Activated CD8-positive, alpha-beta T cell treated with anti-CD3 and anti-CD28 coated beads, Interleukin-2, amount 10 ng/mL, durations not matched to agents 7 days and 5 days (primary cell): Measurements from ENCODE around the gene MTRF1. TPM values are rescaled to one million over a fixed set of nuclear protein-coding genes. Genes with fewer than 3 reads are reported as not detected.
"Not testable (repeated sequence)": the region's sequence is repeated elsewhere in the genome, so short reads cannot be mapped to it uniquely, and the experiment has no call there.

Source experiments
- ATAC-seq: fragments of 150-1000 bp; cut with Tn5 transposase; one replicate; pipeline ENCODE4 v1.10.0; 2021; ENCODE audit warnings: moderate library complexity
- CTCF ChIA-PET: fragments of 350-600 bp; sonication (Branson Sonifier 250); formaldehyde crosslinking; loops from one replicate; lab custom pipeline; 2021; ENCODE audit warnings: antibody characterized with exemption; lab: Charles Lee
- POLR2A ChIA-PET: fragments of 350-600 bp; sonication (Branson Sonifier 250); formaldehyde crosslinking; loops from one replicate; lab custom pipeline; 2021; ENCODE audit warnings: antibody characterized with exemption; lab: Charles Lee
- DNase-seq: peaks from one replicate; pipeline ENCODE4 v3.0.0-alpha.2; 2020
- H3K27ac Mint-ChIP-seq: one replicate; pipeline ENCODE4 v1.8.0; 2021; ENCODE audit warnings: mild to moderate bottlenecking, mixed read lengths
- H3K27me3 Mint-ChIP-seq: one replicate; pipeline ENCODE4 v1.8.0; 2021; ENCODE audit warnings: low read depth, mixed read lengths
- H3K36me3 Mint-ChIP-seq: one replicate; pipeline ENCODE4 v1.8.0; 2021; ENCODE audit warnings: low read depth, mixed read lengths
- H3K4me1 Mint-ChIP-seq: one replicate; pipeline ENCODE4 v1.8.0; 2021; ENCODE audit warnings: low read depth, mixed read lengths
- H3K4me3 Mint-ChIP-seq: one replicate; pipeline ENCODE4 v1.8.0; 2021; ENCODE audit warnings: mild to moderate bottlenecking, mixed read lengths
- H3K9me3 Mint-ChIP-seq: one replicate; pipeline ENCODE4 v1.8.0; 2022; ENCODE audit warnings: mixed read lengths; ENCODE audit not compliant: insufficient read depth
- total RNA-seq, 2 experiments: library from RNA; stranded (reverse); gene quantifications; one replicate each; pipeline ENCODE4 v1.2.3, GENCODE V29; 2021

The MTRF1 gene
- total RNA-seq, 2 experiments from 2014 or later = 18.2 to 22.0 TPM

DNA sequence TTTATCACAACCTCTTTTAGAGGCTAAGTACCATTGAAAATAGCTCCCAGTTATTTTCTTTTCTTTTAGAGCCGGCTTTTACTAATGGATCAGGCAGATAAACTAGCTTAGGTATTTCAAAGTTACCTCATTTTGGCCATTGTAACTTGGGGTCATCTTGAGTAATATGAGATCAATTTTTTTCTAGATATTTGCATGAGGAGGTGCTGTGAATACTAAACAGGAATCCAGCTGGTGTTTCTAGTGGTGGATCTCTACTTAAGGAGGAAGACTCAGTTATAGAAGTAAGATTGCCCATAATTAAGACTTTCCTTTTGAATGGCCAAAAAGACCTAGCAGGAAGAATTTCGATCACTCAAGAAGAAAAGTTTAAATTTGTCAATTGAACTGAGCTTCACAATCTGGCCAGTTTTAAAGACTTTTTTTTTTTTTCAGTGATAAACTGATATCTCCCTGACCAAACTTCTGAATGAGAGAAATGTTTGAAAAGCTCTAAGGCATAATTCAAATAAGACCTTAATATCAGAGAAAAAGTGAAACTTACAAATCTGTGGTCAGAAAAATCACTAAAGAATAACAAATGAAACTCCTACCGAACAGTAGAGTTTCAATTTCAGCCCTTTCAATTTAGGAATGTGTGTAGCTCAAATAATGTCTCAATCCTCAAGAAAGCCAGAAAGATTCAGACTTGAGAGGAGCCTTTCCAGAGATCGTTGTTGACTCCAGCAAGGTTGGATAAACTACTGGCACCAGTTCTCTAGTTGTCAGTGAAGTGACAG, 36.1 kb upstream of the MTRF1 start:
- no peak overlapping the region for H3K27ac Mint-ChIP-seq
- ATAC-seq (no peak), DNase-seq (no peak)
- ChIA-PET POLR2A (no interaction called here), CTCF (interaction anchor here (1.4 to 1.7 kb wide), 2 partner anchors 53 to 77 kb away, joined by 3 to 4 read pairs; no protein-coding TSS in a partner anchor)
- peaks cover 3% of the 10 kb centered on the region for H3K27me3 Mint-ChIP-seq
- no peaks in the 10 kb centered on the region for H3K9me3 Mint-ChIP-seq
- H3K36me3 Mint-ChIP-seq = peaks cover 3% of the 10 kb centered on the region
- H3K4me3 Mint-ChIP-seq = no peak overlapping the region
- H3K4me1 Mint-ChIP-seq = peaks cover 7% of the 10 kb centered on the region

DNA sequence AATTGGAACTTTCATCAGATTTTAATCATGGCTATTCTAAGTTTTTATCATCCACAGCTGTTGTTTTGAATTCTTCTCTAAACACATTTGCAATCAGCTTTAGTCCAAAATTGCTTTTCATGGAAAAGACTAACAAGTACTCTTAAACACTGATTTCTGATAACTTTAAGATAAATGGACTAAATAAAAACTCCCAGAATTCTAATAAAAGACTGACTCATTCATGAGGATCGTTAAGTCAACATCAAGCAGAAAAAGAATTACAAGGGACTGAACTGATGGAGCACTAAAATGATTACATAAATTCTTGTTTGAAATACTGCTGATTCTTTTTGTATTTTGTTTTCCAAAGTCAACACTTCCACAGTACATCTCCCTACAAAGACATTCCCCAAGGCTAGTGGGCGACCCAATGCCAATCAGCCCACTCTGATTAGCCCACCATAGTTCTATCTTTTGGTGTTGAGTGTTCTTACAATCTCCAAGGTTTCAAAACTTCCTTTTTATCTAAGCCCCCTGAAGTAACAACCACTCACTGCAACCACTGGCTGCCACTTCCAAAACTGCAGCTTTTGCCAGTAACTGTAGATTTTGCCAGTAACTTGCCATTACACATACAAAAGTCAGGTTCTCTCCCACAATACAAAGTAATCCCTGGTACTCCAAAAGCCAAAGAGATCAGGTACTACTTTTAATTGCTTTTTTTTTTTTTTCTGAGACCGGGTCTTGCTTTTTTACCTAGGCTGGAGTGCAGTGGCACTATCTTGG, 33.7 kb upstream of the MTRF1 start:
- Mint-ChIP-seq H3K4me3 (no peak overlapping the region), H3K9me3 (no peaks in the 10 kb centered on the region), H3K27ac (no peak overlapping the region), H3K27me3 (peaks cover 3% of the 10 kb centered on the region), H3K4me1 (peaks cover 7% of the 10 kb centered on the region), H3K36me3 (peaks cover 3% of the 10 kb centered on the region)
- ChIA-PET POLR2A (no interaction called here), CTCF (interaction anchor here (1.0 kb wide), 1 partner anchor 35 kb away, joined by 3 read pairs; no protein-coding TSS in a partner anchor)
- ATAC-seq = no peak
- DNase-seq = peak; percentile 7

DNA sequence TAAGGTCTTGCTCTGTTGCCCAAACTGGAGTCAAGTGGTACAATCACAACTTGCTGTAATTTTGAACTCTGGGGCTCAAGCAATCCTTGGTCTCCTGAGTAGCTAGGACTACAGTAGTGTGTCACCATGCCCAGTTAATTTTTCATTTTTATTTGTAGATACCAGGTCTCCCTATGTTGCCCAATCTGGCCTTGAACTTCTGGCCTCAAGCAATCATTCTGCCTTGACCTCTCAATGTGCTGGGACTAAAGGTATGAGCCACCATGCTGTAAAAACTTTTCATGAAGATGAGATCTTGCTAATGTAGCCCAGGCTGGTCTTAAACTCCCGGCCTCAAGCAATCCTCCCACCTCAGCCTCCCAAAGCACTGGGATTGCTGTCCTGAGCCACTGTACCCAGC, 32.6 kb upstream of the MTRF1 start:
- ChIA-PET CTCF (no interaction called here), POLR2A (no interaction called here)
- peaks cover 3% of the 10 kb centered on the region for H3K36me3 Mint-ChIP-seq
- peaks cover 7% of the 10 kb centered on the region for H3K4me1 Mint-ChIP-seq
- peaks cover 5% of the 10 kb centered on the region for H3K9me3 Mint-ChIP-seq
- H3K4me3 Mint-ChIP-seq = no peak overlapping the region
- ATAC-seq = no peak
- no peak for DNase-seq
- H3K27ac Mint-ChIP-seq = no peak overlapping the region
- peaks cover 3% of the 10 kb centered on the region for H3K27me3 Mint-ChIP-seq

DNA sequence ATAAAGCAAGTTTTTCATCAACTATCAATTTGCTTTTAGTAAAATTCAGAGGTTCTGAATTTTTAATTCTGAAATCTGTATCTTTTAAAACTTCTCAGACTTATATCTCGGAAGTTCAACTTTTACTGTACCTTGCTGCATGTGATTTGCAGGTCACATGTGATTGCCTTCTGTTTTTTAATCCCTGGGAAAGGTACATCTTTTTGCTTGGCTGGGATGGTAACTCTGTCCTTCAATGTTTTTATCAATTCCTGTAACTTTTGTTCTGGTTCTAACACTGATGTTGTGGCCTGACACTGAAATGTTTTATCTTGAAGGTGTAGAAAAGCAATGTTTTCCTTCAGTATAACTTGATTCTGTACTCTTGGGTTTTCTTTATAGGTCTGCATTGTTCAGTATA, 31.5 kb upstream of the MTRF1 start:
- Mint-ChIP-seq H3K36me3 (peaks cover 3% of the 10 kb centered on the region), H3K27ac (no peak overlapping the region), H3K27me3 (peaks cover 3% of the 10 kb centered on the region), H3K9me3 (peaks cover 5% of the 10 kb centered on the region), H3K4me3 (no peak overlapping the region), H3K4me1 (peaks cover 6% of the 10 kb centered on the region)
- CTCF ChIA-PET = interaction anchor here (1.1 kb wide), 1 partner anchor 10 kb away, joined by 3 read pairs; no protein-coding TSS in a partner anchor
- no peak for DNase-seq
- POLR2A ChIA-PET = no interaction called here
- no peak for ATAC-seq

DNA sequence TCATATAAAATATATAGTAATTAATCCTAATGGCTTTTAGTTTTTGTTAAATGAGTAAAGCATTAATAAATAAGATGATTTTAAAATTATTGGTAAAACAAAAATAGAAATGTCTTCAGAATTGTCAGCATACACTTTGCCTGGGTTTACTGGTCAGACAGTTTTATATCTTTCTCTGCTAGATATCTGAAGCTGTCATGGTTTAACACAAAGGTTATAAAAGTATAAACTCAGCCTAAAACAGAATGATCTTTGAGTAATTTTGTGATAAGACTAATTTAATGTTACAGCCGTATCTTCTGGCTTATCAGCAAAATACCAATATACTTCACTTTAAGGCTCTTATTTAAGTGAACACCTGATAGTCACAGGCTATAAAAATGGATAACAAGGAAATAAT, 29.9 kb upstream of the MTRF1 start:
- CTCF ChIA-PET = no interaction called here
- Mint-ChIP-seq H3K27me3 (peaks cover 3% of the 10 kb centered on the region), H3K4me3 (no peak overlapping the region), H3K27ac (no peak overlapping the region), H3K36me3 (peaks cover 3% of the 10 kb centered on the region), H3K4me1 (no peaks in the 10 kb centered on the region), H3K9me3 (peaks cover 5% of the 10 kb centered on the region)
- DNase-seq (no peak), ATAC-seq (no peak)
- POLR2A ChIA-PET = no interaction called here

DNA sequence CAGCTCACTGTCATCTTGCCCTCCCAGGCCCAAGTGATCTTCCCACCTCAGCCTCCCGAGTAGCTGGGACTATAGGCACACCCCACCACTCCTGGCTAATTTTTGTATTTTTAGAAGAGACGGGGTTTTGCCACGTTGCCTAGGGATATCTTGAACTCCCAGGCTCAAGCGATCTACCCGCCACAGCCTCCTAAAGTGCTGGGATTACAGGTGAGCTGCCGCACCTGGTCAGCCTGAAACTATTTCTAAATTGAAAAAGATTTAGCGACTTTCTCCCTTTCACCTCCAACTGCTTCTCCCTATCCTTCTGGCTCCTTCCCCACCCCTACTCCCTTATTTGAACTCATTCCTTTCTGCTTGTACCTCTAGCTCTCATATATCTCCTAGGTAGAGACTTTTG, 27.9 kb upstream of the MTRF1 start:
- H3K27ac Mint-ChIP-seq = no peak overlapping the region
- H3K4me1 Mint-ChIP-seq = peaks cover 10% of the 10 kb centered on the region
- H3K36me3 Mint-ChIP-seq = peaks cover 3% of the 10 kb centered on the region
- ATAC-seq (no peak), DNase-seq (no peak)
- H3K27me3 Mint-ChIP-seq = peaks cover 3% of the 10 kb centered on the region
- ChIA-PET CTCF (no interaction called here), POLR2A (interaction anchor here (0.6 kb wide), 1 partner anchor 68 kb away, joined by 3 read pairs; no protein-coding TSS in a partner anchor)
- no peak overlapping the region for H3K4me3 Mint-ChIP-seq
- H3K9me3 Mint-ChIP-seq = peaks cover 9% of the 10 kb centered on the region

DNA sequence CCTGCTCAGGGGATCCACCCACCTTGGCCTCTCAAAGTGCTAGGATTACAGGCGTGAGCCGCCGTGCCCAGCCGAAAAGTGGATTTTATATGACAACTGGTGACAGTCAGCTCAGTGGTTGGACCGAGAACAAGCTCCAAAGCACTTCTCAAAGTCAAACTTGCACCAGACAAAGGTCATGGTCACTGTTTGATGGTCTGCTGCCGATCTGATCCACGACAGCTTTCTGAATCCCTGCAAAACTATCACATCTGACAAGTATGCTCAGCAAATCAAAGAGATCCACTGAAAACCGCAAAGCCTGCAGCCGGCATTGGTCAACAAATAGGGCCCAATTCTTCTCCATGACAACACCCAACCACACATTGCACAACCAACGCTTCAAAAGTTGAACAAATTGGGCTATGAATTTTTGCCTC, 26.1 kb upstream of the MTRF1 start:
- no peak overlapping the region for H3K27ac Mint-ChIP-seq
- ATAC-seq (no peak), DNase-seq (no peak)
- no peaks in the 10 kb centered on the region for H3K36me3 Mint-ChIP-seq
- H3K4me3 Mint-ChIP-seq = no peak overlapping the region
- peaks cover 9% of the 10 kb centered on the region for H3K9me3 Mint-ChIP-seq
- POLR2A ChIA-PET = no interaction called here
- no peaks in the 10 kb centered on the region for H3K27me3 Mint-ChIP-seq
- CTCF ChIA-PET = no interaction called here
- peaks cover 15% of the 10 kb centered on the region for H3K4me1 Mint-ChIP-seq

DNA sequence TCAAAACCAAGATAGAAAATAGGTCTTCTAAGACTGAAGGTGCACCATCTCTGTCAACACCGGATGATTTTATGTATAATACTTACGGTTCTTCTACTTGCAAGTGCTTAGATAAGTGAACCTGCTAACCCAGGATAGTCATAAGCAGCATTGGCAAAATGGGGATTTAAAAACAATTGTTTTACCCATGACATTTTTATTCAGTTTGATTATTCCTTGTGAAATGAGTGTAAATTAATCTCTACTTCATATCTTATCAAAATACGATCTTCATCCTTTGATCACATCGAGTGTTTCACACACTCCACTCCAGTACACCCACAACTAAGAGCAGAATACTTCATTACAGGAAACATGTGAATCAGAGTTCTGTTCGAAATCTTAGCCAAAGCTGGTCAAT, 23.0 kb upstream of the MTRF1 start:
- ChIA-PET CTCF (no interaction called here), POLR2A (no interaction called here)
- no peak for DNase-seq
- Mint-ChIP-seq H3K4me3 (no peak overlapping the region), H3K4me1 (peaks cover 15% of the 10 kb centered on the region), H3K27ac (no peak overlapping the region), H3K36me3 (no peaks in the 10 kb centered on the region), H3K9me3 (peaks cover 4% of the 10 kb centered on the region), H3K27me3 (no peaks in the 10 kb centered on the region)
- no peak for ATAC-seq

DNA sequence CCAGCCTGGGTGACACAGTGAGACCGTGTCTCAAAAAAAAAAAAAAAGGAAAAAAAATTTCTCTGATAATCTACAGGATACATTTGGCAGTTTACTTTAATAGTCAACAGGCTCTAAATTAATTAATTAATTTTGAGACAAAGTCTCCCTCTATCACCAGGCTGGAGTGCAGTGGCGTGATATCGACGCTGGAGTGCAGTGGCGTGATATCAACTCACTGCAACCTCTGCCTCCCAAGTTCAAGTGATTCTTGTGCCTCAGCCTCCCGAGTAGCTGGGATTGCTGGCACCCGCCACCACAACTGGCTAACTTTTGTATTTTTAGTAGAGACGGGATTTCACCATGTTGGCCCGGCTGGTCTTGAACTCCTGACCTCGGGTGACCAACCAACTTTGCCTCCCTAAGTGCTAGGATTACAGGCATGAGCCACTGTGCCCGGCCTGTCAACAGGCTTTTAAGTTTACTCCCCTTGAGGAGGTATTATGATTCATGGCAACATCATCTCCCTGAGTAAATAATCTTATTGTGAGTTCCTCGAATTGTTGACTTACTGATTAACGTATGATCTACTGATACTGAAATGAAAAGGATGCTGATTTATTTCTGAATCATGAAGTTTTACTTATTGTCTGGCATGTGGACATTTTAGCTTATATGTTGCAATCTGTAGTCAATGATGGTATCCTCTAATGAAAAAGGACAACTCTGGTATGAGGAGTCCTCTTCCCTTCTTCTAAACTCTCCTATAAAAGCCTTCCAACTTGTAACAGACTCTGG, 21.3 kb upstream of the MTRF1 start:
- DNase-seq (no peak), ATAC-seq (no peak)
- Mint-ChIP-seq H3K27ac (no peak overlapping the region), H3K9me3 (peaks cover 4% of the 10 kb centered on the region), H3K4me1 (peaks cover 15% of the 10 kb centered on the region), H3K36me3 (no peaks in the 10 kb centered on the region), H3K27me3 (no peaks in the 10 kb centered on the region), H3K4me3 (no peak overlapping the region)
- ChIA-PET POLR2A (no interaction called here), CTCF (interaction anchor here (0.6 kb wide), 1 partner anchor 62 kb away, joined by 3 read pairs; no protein-coding TSS in a partner anchor)

DNA sequence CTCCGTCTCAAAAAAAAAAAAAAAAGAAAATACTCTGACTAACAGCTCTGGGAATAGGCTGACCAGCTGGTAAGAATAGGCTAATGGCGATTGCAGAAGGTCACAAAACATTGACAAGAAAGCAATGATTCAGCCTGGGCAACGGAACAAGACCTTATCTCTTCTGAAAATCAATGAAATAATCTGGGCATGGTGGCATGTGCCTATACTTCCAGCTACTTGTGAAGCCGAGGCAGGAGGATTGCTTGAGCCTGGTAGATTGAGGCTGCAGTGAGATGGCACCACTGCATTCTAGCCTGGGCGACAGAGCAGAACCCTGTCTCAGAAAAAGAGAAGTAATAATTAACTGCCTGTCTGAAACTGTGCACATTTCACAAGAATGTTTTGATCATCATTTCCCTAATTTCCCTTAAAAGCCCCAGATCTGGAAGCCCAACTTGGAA, 18.8 kb upstream of the MTRF1 start:
- ChIA-PET CTCF (no interaction called here), POLR2A (interaction anchor here (1.3 kb wide), 1 partner anchor 19 kb away, joined by 4 read pairs; the partner anchor contains the start of gene MTRF1)
- no peaks in the 10 kb centered on the region for H3K36me3 Mint-ChIP-seq
- no peak overlapping the region for H3K27ac Mint-ChIP-seq
- ATAC-seq = no peak
- H3K9me3 Mint-ChIP-seq = peaks cover 3% of the 10 kb centered on the region
- H3K4me1 Mint-ChIP-seq = peaks cover 16% of the 10 kb centered on the region
- no peak overlapping the region for H3K4me3 Mint-ChIP-seq
- H3K27me3 Mint-ChIP-seq = no peaks in the 10 kb centered on the region
- DNase-seq = no peak

DNA sequence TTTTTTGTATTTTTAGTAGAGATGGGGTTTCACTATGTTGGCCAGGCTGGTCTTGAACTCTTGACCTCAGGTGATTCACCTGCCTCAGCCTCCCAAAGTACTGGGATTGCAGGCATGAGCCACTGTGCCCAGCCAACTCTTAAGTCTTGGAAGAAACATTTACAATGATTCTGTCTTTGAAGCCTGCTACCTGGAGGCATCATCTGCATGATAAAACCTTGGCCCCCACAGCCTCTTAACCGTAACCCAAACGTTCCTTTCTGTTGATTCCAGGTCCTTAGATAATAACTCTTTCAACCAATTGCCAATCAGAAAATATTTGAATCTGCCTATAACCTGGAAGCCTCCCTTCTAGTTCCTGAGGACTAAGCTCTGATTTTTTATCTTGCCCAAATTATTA, 15.8 kb upstream of the MTRF1 start:
- not testable (repeated sequence) for DNase-seq, H3K36me3 Mint-ChIP-seq, H3K4me3 Mint-ChIP-seq, H3K27ac Mint-ChIP-seq, ATAC-seq, H3K9me3 Mint-ChIP-seq, H3K4me1 Mint-ChIP-seq, H3K27me3 Mint-ChIP-seq
- POLR2A ChIA-PET = interaction anchor here (0.9 kb wide), 1 partner anchor 16 kb away, joined by 5 read pairs; the partner anchor contains the start of gene MTRF1
- CTCF ChIA-PET = interaction anchor here (2.0 kb wide), 1 partner anchor 9 kb away, joined by 4 read pairs; no protein-coding TSS in a partner anchor
